Loucy (cell line): ENCODE measurements around the gene TMEM179.

Experiments used
- EZH2phosphoT487 ChIP-seq: fragments of 200-600 bp; IDR thresholded peaks from 2 replicates; pipeline ENCODE4 v1.6.1; 2018; ENCODE audit warnings: antibody characterized with exemption, mild to moderate bottlenecking, moderate library complexity, borderline replicate concordance
- TF ChIP-seq, protein P1 (sequence below): fragments of 200-600 bp; sonication (generic); conservative IDR thresholded peaks from 2 replicates; pipeline ENCODE4 v1.5.1; 2014; ENCODE audit warnings: mild to moderate bottlenecking, antibody characterized with exemption, low read length

DNA sequence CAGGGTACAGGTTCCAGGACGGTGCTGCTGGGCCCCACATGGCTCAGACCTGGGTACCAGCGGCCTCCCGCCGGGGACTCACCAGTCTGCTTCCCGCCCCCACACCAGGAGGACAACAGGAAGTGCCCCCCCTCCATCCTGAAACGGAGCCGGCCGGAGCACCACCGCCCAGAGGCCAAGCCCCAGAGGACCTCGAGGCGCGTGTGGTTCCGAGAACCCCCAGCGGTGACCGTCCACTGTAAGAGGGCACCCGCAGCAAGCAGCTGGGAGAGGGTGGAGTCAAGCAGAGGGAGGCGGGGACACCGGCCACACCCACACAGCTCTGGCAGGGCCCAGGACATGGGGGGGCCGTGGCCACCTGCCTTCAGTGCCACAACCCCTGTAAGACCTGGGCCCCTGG, 16.9 kb downstream of the TMEM179 start:
- TF ChIP-seq, protein P1, sequence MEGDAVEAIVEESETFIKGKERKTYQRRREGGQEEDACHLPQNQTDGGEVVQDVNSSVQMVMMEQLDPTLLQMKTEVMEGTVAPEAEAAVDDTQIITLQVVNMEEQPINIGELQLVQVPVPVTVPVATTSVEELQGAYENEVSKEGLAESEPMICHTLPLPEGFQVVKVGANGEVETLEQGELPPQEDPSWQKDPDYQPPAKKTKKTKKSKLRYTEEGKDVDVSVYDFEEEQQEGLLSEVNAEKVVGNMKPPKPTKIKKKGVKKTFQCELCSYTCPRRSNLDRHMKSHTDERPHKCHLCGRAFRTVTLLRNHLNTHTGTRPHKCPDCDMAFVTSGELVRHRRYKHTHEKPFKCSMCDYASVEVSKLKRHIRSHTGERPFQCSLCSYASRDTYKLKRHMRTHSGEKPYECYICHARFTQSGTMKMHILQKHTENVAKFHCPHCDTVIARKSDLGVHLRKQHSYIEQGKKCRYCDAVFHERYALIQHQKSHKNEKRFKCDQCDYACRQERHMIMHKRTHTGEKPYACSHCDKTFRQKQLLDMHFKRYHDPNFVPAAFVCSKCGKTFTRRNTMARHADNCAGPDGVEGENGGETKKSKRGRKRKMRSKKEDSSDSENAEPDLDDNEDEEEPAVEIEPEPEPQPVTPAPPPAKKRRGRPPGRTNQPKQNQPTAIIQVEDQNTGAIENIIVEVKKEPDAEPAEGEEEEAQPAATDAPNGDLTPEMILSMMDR, result no peak
- TF ChIP-seq EZH2phosphoT487, result no peak
